Activated naive CD4-positive, alpha-beta T cell treated with anti-CD3 and anti-CD28 coated beads, Interleukin-2, amount 10 ng/mL, durations not matched to agents 7 days and 5 days (primary cell): ENCODE results near the gene WNT7A.

Experiments used
- CTCF ChIA-PET: fragments of 350-600 bp; sonication (Branson Sonifier 250); formaldehyde crosslinking; loops from one replicate; lab custom pipeline; 2021; ENCODE audit warnings: antibody characterized with exemption; lab: Charles Lee
- DNase-seq: peaks from one replicate; pipeline ENCODE4 v3.0.0-alpha.2; 2020
- H3K27ac Mint-ChIP-seq: one replicate; pipeline ENCODE4 v1.8.0; 2021; ENCODE audit warnings: mild to moderate bottlenecking, moderate library complexity, mixed read lengths
- H3K27me3 Mint-ChIP-seq: one replicate; pipeline ENCODE4 v1.8.0; 2021; ENCODE audit warnings: mild to moderate bottlenecking, mixed read lengths
- H3K36me3 Mint-ChIP-seq: one replicate; pipeline ENCODE4 v1.8.0; 2021; ENCODE audit warnings: mixed read lengths
- H3K4me1 Mint-ChIP-seq: one replicate; pipeline ENCODE4 v1.8.0; 2021; ENCODE audit warnings: mixed read lengths
- H3K4me3 Mint-ChIP-seq: one replicate; pipeline ENCODE4 v1.8.0; 2021; ENCODE audit warnings: mild to moderate bottlenecking, moderate library complexity, mixed read lengths
- H3K9me3 Mint-ChIP-seq: one replicate; pipeline ENCODE4 v1.8.0; 2021; ENCODE audit warnings: mixed read lengths

WNT7A gene

GRCh38 chr3:13772885-13773745 lies 106.8 kb downstream of the WNT7A start:
- H3K4me1 Mint-ChIP-seq = peaks cover 5% of the 10 kb centered on the region

GRCh38 chr3:13772321-13772745 lies 107.5 kb downstream of the WNT7A start:
- H3K9me3 Mint-ChIP-seq = no peaks in the 10 kb centered on the region
- peaks cover 6% of the 10 kb centered on the region for H3K27me3 Mint-ChIP-seq
- no peaks in the 10 kb centered on the region for H3K36me3 Mint-ChIP-seq
- H3K4me3 Mint-ChIP-seq = no peak overlapping the region
- H3K4me1 Mint-ChIP-seq = peaks cover 5% of the 10 kb centered on the region
- no peak for DNase-seq
- CTCF ChIA-PET = no interaction called here
- no peak overlapping the region for H3K27ac Mint-ChIP-seq

More at GRCh38 chr3:13772885-13773745, 106.8 kb downstream of the WNT7A start:
- CTCF ChIA-PET = no interaction called here
- no peak overlapping the region for H3K4me3 Mint-ChIP-seq
- H3K9me3 Mint-ChIP-seq = no peaks in the 10 kb centered on the region
- H3K36me3 Mint-ChIP-seq = no peaks in the 10 kb centered on the region
- DNase-seq = no peak
- H3K27ac Mint-ChIP-seq = no peak overlapping the region
- peaks cover 6% of the 10 kb centered on the region for H3K27me3 Mint-ChIP-seq

GRCh38 chr3:13771496-13771895 lies 108.4 kb downstream of the WNT7A start:
- Mint-ChIP-seq H3K36me3 (no peaks in the 10 kb centered on the region), H3K9me3 (no peaks in the 10 kb centered on the region), H3K4me3 (no peak overlapping the region), H3K27ac (no peak overlapping the region), H3K27me3 (peaks cover 6% of the 10 kb centered on the region), H3K4me1 (peaks cover 5% of the 10 kb centered on the region)
- no peak for DNase-seq
- CTCF ChIA-PET = no interaction called here

- H3K27ac Mint-ChIP-seq = no peak overlapping the region
- peaks cover 5% of the 10 kb centered on the region for H3K4me1 Mint-ChIP-seq
- H3K36me3 Mint-ChIP-seq = no peaks in the 10 kb centered on the region
- no peaks in the 10 kb centered on the region for H3K9me3 Mint-ChIP-seq
- CTCF ChIA-PET = interaction anchor here (0.6 kb wide), 1 partner anchor 11 kb away, joined by 3 read pairs; no protein-coding TSS in a partner anchor
- DNase-seq = peak; percentile 17
- H3K27me3 Mint-ChIP-seq = peaks cover 6% of the 10 kb centered on the region
- no peak overlapping the region for H3K4me3 Mint-ChIP-seq
Measured at GRCh38 chr3:13770170-13771169, 109.4 kb downstream of the WNT7A start.

GRCh38 chr3:13769422-13769821 lies 110.4 kb downstream of the WNT7A start:
- Mint-ChIP-seq H3K27me3 (peaks cover 7% of the 10 kb centered on the region), H3K4me3 (no peak overlapping the region), H3K36me3 (no peaks in the 10 kb centered on the region), H3K4me1 (peaks cover 5% of the 10 kb centered on the region), H3K27ac (no peak overlapping the region), H3K9me3 (no peaks in the 10 kb centered on the region)
- CTCF ChIA-PET = interaction anchor here (0.6 kb wide), 1 partner anchor 12 kb away, joined by 3 read pairs; no protein-coding TSS in a partner anchor
- no peak for DNase-seq

- Mint-ChIP-seq H3K27ac (no peak overlapping the region), H3K4me1 (peaks cover 5% of the 10 kb centered on the region), H3K36me3 (no peaks in the 10 kb centered on the region), H3K27me3 (peaks cover 7% of the 10 kb centered on the region), H3K4me3 (no peak overlapping the region), H3K9me3 (no peaks in the 10 kb centered on the region)
- CTCF ChIA-PET = no interaction called here
- DNase-seq = no peak
Measured at GRCh38 chr3:13768453-13768852, 111.4 kb downstream of the WNT7A start.

GRCh38 chr3:13767896-13768295 lies 112.0 kb downstream of the WNT7A start:
- H3K36me3 Mint-ChIP-seq = no peaks in the 10 kb centered on the region
- peaks cover 4% of the 10 kb centered on the region for H3K9me3 Mint-ChIP-seq
- H3K27ac Mint-ChIP-seq = no peak overlapping the region
- DNase-seq = no peak
- CTCF ChIA-PET = no interaction called here
- no peak overlapping the region for H3K4me3 Mint-ChIP-seq
- H3K27me3 Mint-ChIP-seq = peaks cover 5% of the 10 kb centered on the region
- peaks cover 5% of the 10 kb centered on the region for H3K4me1 Mint-ChIP-seq

GRCh38 chr3:13767030-13767429 lies 112.8 kb downstream of the WNT7A start:
- CTCF ChIA-PET = interaction anchor here (1.4 kb wide), 1 partner anchor 114 kb away, joined by 3 read pairs; no protein-coding TSS in a partner anchor
- H3K4me1 Mint-ChIP-seq = peaks cover 5% of the 10 kb centered on the region
- no peak overlapping the region for H3K4me3 Mint-ChIP-seq
- H3K36me3 Mint-ChIP-seq = no peaks in the 10 kb centered on the region
- no peak overlapping the region for H3K27ac Mint-ChIP-seq
- H3K27me3 Mint-ChIP-seq = peaks cover 5% of the 10 kb centered on the region
- no peak for DNase-seq
- H3K9me3 Mint-ChIP-seq = peaks cover 5% of the 10 kb centered on the region
